Osteocyte (in vitro differentiated cells): ENCODE results near the gene WDR1. TPM values are rescaled to one million over a fixed set of nuclear protein-coding genes. Genes with fewer than 3 reads are reported as not detected.

Experiments used
- DNase-seq: peaks from one replicate; pipeline ENCODE4 v3.0.0; 2021; ENCODE audit warnings: mixed read lengths; ENCODE audit not compliant: unreplicated experiment; ENCODE audit errors: extremely low spot score
- H3K27ac Mint-ChIP-seq: one replicate; pipeline ENCODE4 v1.8.0; 2021; ENCODE audit warnings: mild to moderate bottlenecking, mixed read lengths; ENCODE audit not compliant: unreplicated experiment
- H3K27me3 Mint-ChIP-seq: one replicate; pipeline ENCODE4 v1.8.0; 2021; ENCODE audit warnings: mixed read lengths; ENCODE audit not compliant: unreplicated experiment
- H3K36me3 Mint-ChIP-seq: one replicate; pipeline ENCODE4 v1.8.0; 2021; ENCODE audit warnings: mixed read lengths; ENCODE audit not compliant: unreplicated experiment
- H3K4me1 Mint-ChIP-seq: one replicate; pipeline ENCODE4 v1.8.0; 2021; ENCODE audit warnings: mixed read lengths; ENCODE audit not compliant: unreplicated experiment
- H3K4me3 Mint-ChIP-seq: one replicate; pipeline ENCODE4 v1.8.0; 2021; ENCODE audit warnings: mild to moderate bottlenecking, moderate library complexity, mixed read lengths; ENCODE audit not compliant: unreplicated experiment
- H3K9me3 Mint-ChIP-seq: one replicate; pipeline ENCODE4 v1.8.0; 2021; ENCODE audit warnings: mixed read lengths; ENCODE audit not compliant: unreplicated experiment
- total RNA-seq: library from RNA; stranded (reverse); gene quantifications from 2 replicates; pipeline ENCODE4 v1.2.1, GENCODE V29; 2021
- TF ChIP-seq, protein P1 (sequence below): fragments of 200-600 bp; sonication (generic); IDR thresholded peaks from 2 replicates; pipeline ENCODE4 v1.5.0; 2021; ENCODE audit warnings: antibody characterized with exemption, mild to moderate bottlenecking, moderate library complexity

The WDR1 gene
- total RNA-seq, 1 donor from 2014 or later: 537 TPM

DNA sequence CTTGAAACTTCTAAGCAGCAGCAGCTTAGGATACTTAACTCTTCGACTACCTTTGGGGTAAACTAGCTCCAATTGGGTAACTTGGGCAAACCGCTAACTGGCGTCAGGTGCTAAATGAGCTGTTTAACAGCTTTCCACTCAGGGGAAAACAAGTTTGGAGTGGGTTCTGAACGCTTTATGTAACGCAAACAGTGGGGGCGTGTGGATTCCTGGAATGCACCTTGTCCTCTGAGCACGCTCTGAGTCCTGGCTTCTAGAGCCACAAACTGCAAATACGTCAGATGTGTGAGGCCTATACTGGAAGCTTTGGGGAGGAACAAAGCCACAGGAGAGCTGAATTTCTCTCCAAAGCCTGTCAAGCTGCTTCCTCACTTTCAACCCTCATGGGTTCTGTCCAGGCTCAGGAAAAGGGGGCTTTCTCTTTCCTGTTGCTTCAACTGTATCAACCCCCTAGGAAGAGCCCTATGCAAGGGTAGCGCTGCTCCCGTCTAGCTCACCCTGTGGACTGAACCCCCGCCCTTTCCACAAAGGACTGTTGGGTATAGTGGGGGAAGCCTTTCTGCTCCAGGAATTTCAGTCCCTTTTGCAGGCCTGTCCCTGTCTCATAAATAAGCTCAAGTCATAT, 4.5 kb upstream of the WDR1 start:
- H3K36me3 Mint-ChIP-seq: no peaks in the 10 kb centered on the region
- no peak overlapping the region for H3K27ac Mint-ChIP-seq
- peaks cover 43% of the 10 kb centered on the region for H3K4me1 Mint-ChIP-seq
- no peaks in the 10 kb centered on the region for H3K9me3 Mint-ChIP-seq
- TF ChIP-seq, protein P1, sequence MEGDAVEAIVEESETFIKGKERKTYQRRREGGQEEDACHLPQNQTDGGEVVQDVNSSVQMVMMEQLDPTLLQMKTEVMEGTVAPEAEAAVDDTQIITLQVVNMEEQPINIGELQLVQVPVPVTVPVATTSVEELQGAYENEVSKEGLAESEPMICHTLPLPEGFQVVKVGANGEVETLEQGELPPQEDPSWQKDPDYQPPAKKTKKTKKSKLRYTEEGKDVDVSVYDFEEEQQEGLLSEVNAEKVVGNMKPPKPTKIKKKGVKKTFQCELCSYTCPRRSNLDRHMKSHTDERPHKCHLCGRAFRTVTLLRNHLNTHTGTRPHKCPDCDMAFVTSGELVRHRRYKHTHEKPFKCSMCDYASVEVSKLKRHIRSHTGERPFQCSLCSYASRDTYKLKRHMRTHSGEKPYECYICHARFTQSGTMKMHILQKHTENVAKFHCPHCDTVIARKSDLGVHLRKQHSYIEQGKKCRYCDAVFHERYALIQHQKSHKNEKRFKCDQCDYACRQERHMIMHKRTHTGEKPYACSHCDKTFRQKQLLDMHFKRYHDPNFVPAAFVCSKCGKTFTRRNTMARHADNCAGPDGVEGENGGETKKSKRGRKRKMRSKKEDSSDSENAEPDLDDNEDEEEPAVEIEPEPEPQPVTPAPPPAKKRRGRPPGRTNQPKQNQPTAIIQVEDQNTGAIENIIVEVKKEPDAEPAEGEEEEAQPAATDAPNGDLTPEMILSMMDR: no peak
- H3K4me3 Mint-ChIP-seq: no peak overlapping the region
- no peaks in the 10 kb centered on the region for H3K27me3 Mint-ChIP-seq
- DNase-seq: no peak

DNA sequence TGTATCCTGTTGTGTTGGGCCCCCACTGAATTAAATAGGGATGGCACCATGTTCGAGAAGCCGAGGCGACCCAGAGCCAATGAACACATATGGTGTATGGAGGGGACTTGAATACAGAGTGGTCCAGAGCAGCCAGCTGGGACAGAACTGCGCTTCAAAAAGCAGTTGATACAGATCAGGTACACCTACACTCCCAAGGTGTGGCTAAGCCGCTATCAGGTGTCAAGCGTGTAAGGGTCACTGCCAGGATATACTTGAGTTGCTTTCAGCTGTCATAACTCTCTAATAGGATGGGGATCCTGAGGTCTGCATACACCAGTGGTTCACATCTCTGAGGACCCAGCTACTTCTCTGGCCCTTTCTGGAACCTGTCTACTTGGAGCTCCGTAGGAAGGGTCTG, 3.2 kb upstream of the WDR1 start:
- Mint-ChIP-seq H3K9me3 (no peaks in the 10 kb centered on the region), H3K4me1 (peaks cover 54% of the 10 kb centered on the region), H3K4me3 (no peak overlapping the region), H3K36me3 (peaks cover 11% of the 10 kb centered on the region), H3K27me3 (no peaks in the 10 kb centered on the region), H3K27ac (no peak overlapping the region)
- DNase-seq: no peak
- TF ChIP-seq, protein P1: no peak

DNA sequence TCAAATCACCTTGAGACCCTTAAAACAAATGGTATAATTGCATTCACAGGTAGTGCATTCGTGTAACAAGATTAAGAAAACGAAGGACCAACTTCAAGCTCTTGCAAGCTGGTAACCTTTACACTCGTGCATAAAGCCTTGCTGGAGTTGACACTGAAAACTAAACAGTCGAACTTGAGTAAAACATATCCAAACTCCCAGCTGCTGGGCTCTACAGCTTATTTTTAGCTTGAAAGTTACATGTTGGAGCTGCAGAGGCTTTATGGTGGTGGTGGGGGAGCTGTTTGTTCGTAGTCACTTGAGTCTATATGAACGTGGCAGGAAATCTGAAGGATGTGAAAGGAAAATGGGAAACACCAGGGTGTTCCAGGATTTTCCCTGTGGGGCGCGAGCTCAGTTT, 2.7 kb upstream of the WDR1 start:
- no peak for DNase-seq
- H3K27ac Mint-ChIP-seq: peak overlapping the region; percentile 98
- H3K27me3 Mint-ChIP-seq: no peaks in the 10 kb centered on the region

DNA sequence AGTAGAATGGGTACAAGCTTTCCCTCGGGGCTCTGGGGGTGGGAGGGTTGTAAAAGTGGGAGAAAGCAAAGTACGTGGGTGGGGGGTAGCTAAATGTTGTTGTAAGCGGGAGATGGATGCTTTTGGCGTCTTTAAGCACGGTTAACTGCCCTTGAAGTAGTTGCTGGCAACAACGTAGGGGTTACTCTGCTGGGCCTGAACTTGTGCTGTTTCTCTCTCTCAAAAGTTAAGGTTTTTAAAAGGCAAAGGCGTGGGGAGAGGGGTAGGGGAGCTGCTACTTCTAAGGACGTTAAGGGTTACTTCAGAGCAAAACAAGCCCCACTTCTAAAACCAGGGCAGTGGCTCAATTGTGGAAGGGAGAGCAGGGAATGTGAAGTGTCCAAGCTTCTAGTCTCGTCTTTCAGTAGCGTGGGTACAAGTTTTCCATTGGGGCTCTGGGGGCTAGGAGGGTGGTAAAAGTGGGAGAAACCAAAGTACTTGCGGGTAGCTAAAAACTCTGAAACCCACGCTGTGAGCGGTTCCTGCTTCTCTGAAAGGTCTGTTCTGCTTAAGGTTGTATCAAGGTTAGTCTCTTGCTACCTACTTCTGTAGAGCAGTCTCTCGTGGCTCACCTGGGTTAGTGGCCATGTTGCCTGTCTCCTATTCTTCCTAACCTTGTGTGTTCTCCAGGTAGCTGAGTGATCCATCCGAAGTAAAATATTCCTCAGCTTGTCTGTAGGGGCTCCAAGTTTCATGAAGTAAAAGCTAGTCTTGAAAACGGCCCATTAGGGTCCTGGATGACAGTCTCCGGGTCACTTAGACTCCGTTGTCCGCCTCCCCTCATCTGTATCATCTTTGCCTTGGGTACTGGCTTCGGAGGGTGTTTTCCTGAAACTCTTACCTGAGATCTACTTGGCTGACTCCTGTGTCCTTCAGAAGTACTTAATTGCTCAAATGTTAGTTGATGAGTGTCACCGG, 1.7 kb upstream of the WDR1 start:
- DNase-seq: no peak
- peak overlapping the region; percentile 84 for H3K4me3 Mint-ChIP-seq
- peaks cover 22% of the 10 kb centered on the region for H3K36me3 Mint-ChIP-seq
- H3K9me3 Mint-ChIP-seq: no peaks in the 10 kb centered on the region
- H3K27ac Mint-ChIP-seq: peak overlapping the region; percentile 98
- peaks cover 57% of the 10 kb centered on the region for H3K4me1 Mint-ChIP-seq
- H3K27me3 Mint-ChIP-seq: no peaks in the 10 kb centered on the region
- TF ChIP-seq, protein P1: no peak

More for the DNA sequence above, 2.7 kb upstream of the WDR1 start:
- Mint-ChIP-seq H3K4me1 (peaks cover 57% of the 10 kb centered on the region), H3K4me3 (no peak overlapping the region), H3K9me3 (no peaks in the 10 kb centered on the region), H3K36me3 (peaks cover 15% of the 10 kb centered on the region)
- TF ChIP-seq, protein P1: no peak
